ENCODE results near the gene CLINT1.

Gene CLINT1

DNA sequence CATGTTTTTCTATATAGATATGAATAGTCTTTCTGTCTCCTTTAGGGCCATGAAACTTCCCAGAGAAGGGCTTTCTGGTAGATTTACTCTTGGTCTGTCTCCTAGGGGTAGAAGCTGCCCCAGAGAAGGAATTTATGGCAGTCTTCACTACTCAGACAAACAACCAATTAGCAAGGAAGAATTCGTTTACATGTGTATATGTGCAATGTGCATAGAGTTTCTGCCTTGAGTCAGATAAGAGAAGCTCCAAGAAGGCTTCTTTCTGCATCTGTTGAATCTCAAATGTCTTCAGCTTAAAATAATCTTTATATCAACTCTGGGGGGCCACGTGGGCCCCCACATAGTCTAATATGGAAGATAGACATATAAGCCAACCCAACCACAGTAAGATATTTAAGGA is 7.6 kb upstream of the CLINT1 start:
- Histone ChIP-seq H3K79me2 (ENCODE audit: low read length) (no peaks in the 10 kb centered on the region), H2AFZ (ENCODE audit: low read depth, low read length) (peak overlapping the region; percentile 39; the same call in 1 of the 2 replicates), H3K9me3 (ENCODE audit: insufficient read depth, low read length) (no peaks in the 10 kb centered on the region), H3K9ac (ENCODE audit: low read length) (no peak overlapping the region), H3K27ac (ENCODE audit: low read length) (peak overlapping the region; percentile 34; the same call in 1 of the 2 replicates), H4K20me1 (ENCODE audit: insufficient read depth, low read length) (no peaks in the 10 kb centered on the region), H3K4me2 (ENCODE audit: low read length) (no peak overlapping the region), H3K36me3 (replicated peaks; ENCODE audit: low read depth, low read length) (no peaks in the 10 kb centered on the region), H3K4me3 (ENCODE audit: low read length) (no peak overlapping the region), H3K4me1 (ENCODE audit: low read length) (peaks cover 62% of the 10 kb centered on the region), H3K27me3 (ENCODE audit: low read depth, low read length) (no peaks in the 10 kb centered on the region)
- TF ChIP-seq EZH2phosphoT487 (IDR thresholded peaks at IDR 0.05; ENCODE audit: low read depth) = no peak
- TF ChIP-seq, protein P1, sequence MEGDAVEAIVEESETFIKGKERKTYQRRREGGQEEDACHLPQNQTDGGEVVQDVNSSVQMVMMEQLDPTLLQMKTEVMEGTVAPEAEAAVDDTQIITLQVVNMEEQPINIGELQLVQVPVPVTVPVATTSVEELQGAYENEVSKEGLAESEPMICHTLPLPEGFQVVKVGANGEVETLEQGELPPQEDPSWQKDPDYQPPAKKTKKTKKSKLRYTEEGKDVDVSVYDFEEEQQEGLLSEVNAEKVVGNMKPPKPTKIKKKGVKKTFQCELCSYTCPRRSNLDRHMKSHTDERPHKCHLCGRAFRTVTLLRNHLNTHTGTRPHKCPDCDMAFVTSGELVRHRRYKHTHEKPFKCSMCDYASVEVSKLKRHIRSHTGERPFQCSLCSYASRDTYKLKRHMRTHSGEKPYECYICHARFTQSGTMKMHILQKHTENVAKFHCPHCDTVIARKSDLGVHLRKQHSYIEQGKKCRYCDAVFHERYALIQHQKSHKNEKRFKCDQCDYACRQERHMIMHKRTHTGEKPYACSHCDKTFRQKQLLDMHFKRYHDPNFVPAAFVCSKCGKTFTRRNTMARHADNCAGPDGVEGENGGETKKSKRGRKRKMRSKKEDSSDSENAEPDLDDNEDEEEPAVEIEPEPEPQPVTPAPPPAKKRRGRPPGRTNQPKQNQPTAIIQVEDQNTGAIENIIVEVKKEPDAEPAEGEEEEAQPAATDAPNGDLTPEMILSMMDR (IDR thresholded peaks at IDR 0.05; ENCODE audit: low read depth, low read length) = no peak

DNA sequence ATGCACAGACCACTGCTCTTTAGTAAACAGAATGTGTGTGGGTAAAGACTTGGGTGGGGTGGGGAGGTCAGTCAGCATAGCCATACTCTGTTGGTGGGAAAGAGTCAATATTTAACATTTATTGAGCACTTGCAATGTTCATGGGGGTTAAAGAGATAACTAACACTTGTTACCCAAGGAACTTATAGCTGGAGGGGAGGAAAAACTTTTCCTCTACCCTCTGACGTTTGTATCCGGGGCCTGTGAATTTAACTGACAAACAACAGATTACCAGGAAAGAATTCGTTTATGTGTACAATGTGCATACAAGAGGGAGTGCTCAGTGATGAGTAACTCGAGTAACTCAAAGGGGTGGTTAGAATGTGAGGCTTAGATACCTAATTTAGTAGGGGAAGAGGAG is 6.8 kb upstream of the CLINT1 start:
- Histone ChIP-seq H3K9me3 (ENCODE audit: insufficient read depth, low read length) (no peaks in the 10 kb centered on the region), H3K36me3 (replicated peaks; ENCODE audit: low read depth, low read length) (no peaks in the 10 kb centered on the region), H2AFZ (ENCODE audit: low read depth, low read length) (no peak overlapping the region), H3K4me2 (ENCODE audit: low read length) (no peak overlapping the region), H4K20me1 (ENCODE audit: insufficient read depth, low read length) (no peaks in the 10 kb centered on the region), H3K9ac (ENCODE audit: low read length) (no peak overlapping the region), H3K4me3 (ENCODE audit: low read length) (no peak overlapping the region), H3K4me1 (ENCODE audit: low read length) (peaks cover 60% of the 10 kb centered on the region), H3K27ac (ENCODE audit: low read length) (no peak overlapping the region), H3K79me2 (ENCODE audit: low read length) (no peaks in the 10 kb centered on the region), H3K27me3 (ENCODE audit: low read depth, low read length) (no peaks in the 10 kb centered on the region)
- TF ChIP-seq EZH2phosphoT487 (IDR thresholded peaks at IDR 0.05; ENCODE audit: low read depth) = no peak
- TF ChIP-seq, protein P1 (IDR thresholded peaks at IDR 0.05; ENCODE audit: low read depth, low read length) = no peak

DNA sequence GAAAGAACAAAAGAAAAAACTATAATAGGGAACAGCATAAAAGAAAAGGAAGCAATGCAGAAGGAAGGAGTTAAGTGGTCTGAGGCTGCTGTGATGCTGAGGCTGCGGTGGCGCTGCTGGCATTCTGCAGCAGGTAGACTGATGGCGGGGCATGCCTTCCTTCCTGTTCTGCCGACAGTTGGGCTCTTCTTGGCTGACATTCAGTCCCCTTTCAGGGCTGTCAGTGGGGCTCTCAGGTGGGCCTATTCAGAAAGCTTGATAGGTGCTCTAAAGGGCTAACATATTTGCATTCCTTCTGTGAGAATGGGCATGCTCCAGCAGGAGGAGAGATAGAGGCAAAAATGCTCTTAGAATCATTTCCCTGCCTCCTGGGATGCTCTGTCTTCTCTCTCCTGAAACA is 5.1 kb upstream of the CLINT1 start:
- H2AFZ ChIP-seq (ENCODE audit: low read depth, low read length) = no peak overlapping the region
- no peak overlapping the region for H3K4me2 ChIP-seq (ENCODE audit: low read length)
- no peak overlapping the region for H3K4me3 ChIP-seq (ENCODE audit: low read length)
- no peak for TF ChIP-seq EZH2phosphoT487 (IDR thresholded peaks at IDR 0.05; ENCODE audit: low read depth)
- TF ChIP-seq, protein P1 (IDR thresholded peaks at IDR 0.05; ENCODE audit: low read depth, low read length) = no peak
- no peaks in the 10 kb centered on the region for H4K20me1 ChIP-seq (ENCODE audit: insufficient read depth, low read length)
- H3K4me1 ChIP-seq (ENCODE audit: low read length) = peaks cover 72% of the 10 kb centered on the region
- H3K27ac ChIP-seq (ENCODE audit: low read length) = peak overlapping the region; percentile 32; the same call in 1 of the 2 replicates
- no peaks in the 10 kb centered on the region for H3K9me3 ChIP-seq (ENCODE audit: insufficient read depth, low read length)
- no peaks in the 10 kb centered on the region for H3K36me3 ChIP-seq (replicated peaks; ENCODE audit: low read depth, low read length)
- peaks cover 8% of the 10 kb centered on the region for H3K79me2 ChIP-seq (ENCODE audit: low read length)
- no peaks in the 10 kb centered on the region for H3K27me3 ChIP-seq (ENCODE audit: low read depth, low read length)
- H3K9ac ChIP-seq (ENCODE audit: low read length) = no peak overlapping the region

DNA sequence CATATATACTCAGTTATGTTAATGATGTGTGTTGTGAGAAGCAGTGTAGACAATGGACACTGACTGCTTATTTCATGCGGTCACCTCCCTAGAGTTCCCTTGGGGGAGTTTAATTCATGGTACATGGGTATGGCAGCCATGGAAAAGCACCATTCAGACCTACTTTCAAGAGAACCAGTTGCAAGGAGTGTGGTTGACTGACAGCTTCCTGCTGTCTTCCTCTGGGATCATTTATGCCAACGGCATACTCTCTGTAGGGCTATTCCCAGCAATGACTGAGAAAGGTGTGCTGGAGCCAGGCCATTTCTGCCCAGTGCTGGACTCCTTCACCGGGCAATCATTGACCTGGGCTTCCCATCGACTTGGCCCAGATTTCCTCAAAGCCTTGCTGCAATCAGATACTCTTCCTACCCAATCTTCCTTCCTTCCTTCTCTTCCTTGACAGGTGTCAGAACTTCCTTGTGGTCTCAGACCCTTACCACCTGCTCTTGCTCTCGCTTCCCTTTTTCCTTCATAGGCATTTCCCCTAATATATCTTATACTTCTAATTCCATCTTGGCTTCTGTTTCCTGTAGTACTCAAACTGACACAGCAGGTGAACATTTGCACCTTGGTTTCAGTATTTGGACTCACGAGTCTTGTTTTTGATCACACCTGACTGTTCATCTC is 3.4 kb upstream of the CLINT1 start:
- peak overlapping the region; percentile 72; the same call in 1 of the 2 replicates for H3K9ac ChIP-seq (ENCODE audit: low read length)
- peaks cover 26% of the 10 kb centered on the region for H3K79me2 ChIP-seq (ENCODE audit: low read length)
- no peaks in the 10 kb centered on the region for H3K27me3 ChIP-seq (ENCODE audit: low read depth, low read length)
- peak overlapping the region; percentile 66 for H3K4me2 ChIP-seq (ENCODE audit: low read length)
- no peaks in the 10 kb centered on the region for H3K36me3 ChIP-seq (replicated peaks; ENCODE audit: low read depth, low read length)
- H2AFZ ChIP-seq (ENCODE audit: low read depth, low read length) = no peak overlapping the region
- H3K4me1 ChIP-seq (ENCODE audit: low read length) = peaks cover 61% of the 10 kb centered on the region
- H3K4me3 ChIP-seq (ENCODE audit: low read length) = peak overlapping the region; percentile 39
- TF ChIP-seq, protein P1 (IDR thresholded peaks at IDR 0.05; ENCODE audit: low read depth, low read length) = no peak
- TF ChIP-seq EZH2phosphoT487 (IDR thresholded peaks at IDR 0.05; ENCODE audit: low read depth) = no peak
- peak overlapping the region; percentile 99 for H3K27ac ChIP-seq (ENCODE audit: low read length)
- peaks cover 2% of the 10 kb centered on the region; the same call in 1 of the 2 replicates for H4K20me1 ChIP-seq (ENCODE audit: insufficient read depth, low read length)
- H3K9me3 ChIP-seq (ENCODE audit: insufficient read depth, low read length) = no peaks in the 10 kb centered on the region
